Mesenchymal stem cell (in vitro differentiated cells and primary cell): Measurements from ENCODE around the gene HINT3.

Experiments used
- DNase-seq: peaks from one replicate; pipeline ENCODE4 v3.0.0-alpha.2; 2013
- H2AFZ ChIP-seq: one replicate; pipeline ENCODE4 v1.6.1; 2013; ENCODE audit warnings: low read depth, mild to moderate bottlenecking, control low read depth, inconsistent platforms, low read length, moderate library complexity
- H2AK5ac ChIP-seq: 2 replicates; pipeline ENCODE4 v1.6.1; 2013; ENCODE audit warnings: low read length, moderate library complexity, mild to moderate bottlenecking, inconsistent platforms; ENCODE audit not compliant: severe bottlenecking
- H2BK120ac ChIP-seq: one replicate; pipeline ENCODE4 v1.6.1; 2013; ENCODE audit warnings: low read depth, mild to moderate bottlenecking, inconsistent platforms, low read length, moderate library complexity
- H2BK12ac ChIP-seq, 2 experiments: one replicate each; pipeline ENCODE4 v1.6.1; 2013; ENCODE audit warnings: inconsistent platforms in 2 of 2, low read length in 2 of 2, mild to moderate bottlenecking in 2 of 2, moderate library complexity in 2 of 2, control low read depth in 1 of 2
- H2BK15ac ChIP-seq: one replicate; pipeline ENCODE4 v1.6.1; 2013; ENCODE audit warnings: mild to moderate bottlenecking, low read depth, inconsistent platforms; ENCODE audit not compliant: poor library complexity, severe bottlenecking
- H2BK5ac ChIP-seq: 2 replicates; pipeline ENCODE4 v1.6.1; 2013; ENCODE audit warnings: low read depth, mild to moderate bottlenecking, low read length, control low read depth, inconsistent platforms; ENCODE audit not compliant: poor library complexity, severe bottlenecking
- H3K14ac ChIP-seq, 2 experiments: one replicate each; pipeline ENCODE4 v1.6.1; 2013; ENCODE audit warnings: inconsistent platforms in 2 of 2, low read length in 2 of 2, control low read depth in 1 of 2, mild to moderate bottlenecking in 1 of 2, moderate library complexity in 1 of 2
- H3K18ac ChIP-seq, 2 experiments: one replicate each; pipeline ENCODE4 v1.6.1; 2013; ENCODE audit warnings: inconsistent platforms in 2 of 2, low read length in 2 of 2, control low read depth in 1 of 2, low read depth in 1 of 2, mild to moderate bottlenecking in 1 of 2
- H3K23ac ChIP-seq, 2 experiments: one replicate each; pipeline ENCODE4 v1.6.1; 2013; ENCODE audit warnings: inconsistent platforms in 2 of 2, low read length in 2 of 2, mild to moderate bottlenecking in 2 of 2, moderate library complexity in 2 of 2, control low read depth in 1 of 2
- H3K27ac ChIP-seq: 2 replicates; pipeline ENCODE4 v1.5.1; 2013; ENCODE audit warnings: mild to moderate bottlenecking, moderate library complexity, low read length, control low read depth, inconsistent platforms; ENCODE audit not compliant: poor library complexity, severe bottlenecking
- H3K27me3 ChIP-seq, 2 experiments: 2 replicates each; pipeline versions ENCODE4 v1.6.1 to v1.7.0; 2013; ENCODE audit warnings: low read length in 2 of 2, mild to moderate bottlenecking in 2 of 2, moderate library complexity in 2 of 2, control low read depth in 1 of 2, inconsistent platforms in 1 of 2; ENCODE audit not compliant: control insufficient read depth in 1 of 2, insufficient read depth in 1 of 2
- H3K36me3 ChIP-seq, 2 experiments: 2 replicates each; pipeline versions ENCODE4 v1.6.1 to v1.7.0; 2013; ENCODE audit warnings: low read length in 2 of 2, control low read depth in 1 of 2, inconsistent platforms in 1 of 2, low read depth in 1 of 2, mild to moderate bottlenecking in 1 of 2; ENCODE audit not compliant: insufficient read depth in 2 of 2, control insufficient read depth in 1 of 2
- H3K4ac ChIP-seq, 2 experiments: one replicate each; pipeline ENCODE4 v1.6.1; 2013; ENCODE audit warnings: inconsistent platforms in 2 of 2, low read length in 2 of 2, mild to moderate bottlenecking in 2 of 2, moderate library complexity in 2 of 2, control low read depth in 1 of 2, low read depth in 1 of 2
- H3K4me1 ChIP-seq: 2 replicates; pipeline ENCODE4 v1.6.1; 2013; ENCODE audit warnings: low read depth, low read length, control low read depth; ENCODE audit not compliant: control insufficient read depth, insufficient read depth
- H3K4me2 ChIP-seq: 2 replicates; pipeline ENCODE4 v1.6.1; 2013; ENCODE audit warnings: low read length, mild to moderate bottlenecking, inconsistent platforms; ENCODE audit not compliant: poor library complexity, severe bottlenecking
- H3K4me3 ChIP-seq, 2 experiments: 2 replicates each; pipeline versions ENCODE4 v1.5.1 to v1.7.0; 2013; ENCODE audit warnings: low read length in 2 of 2, mild to moderate bottlenecking in 2 of 2, control low read depth in 1 of 2, low read depth in 1 of 2; ENCODE audit not compliant: insufficient read depth in 1 of 2
- H3K79me1 ChIP-seq: replicated peaks from 2 replicates; pipeline ENCODE4 v1.6.1; 2013; ENCODE audit warnings: mild to moderate bottlenecking, control low read depth, low read length, inconsistent platforms; ENCODE audit not compliant: poor library complexity, severe bottlenecking
- H3K9ac ChIP-seq: 2 replicates; pipeline ENCODE4 v1.7.0; 2013; ENCODE audit warnings: mild to moderate bottlenecking, low read length, moderate library complexity
- H3K9me3 ChIP-seq: 2 replicates; pipeline ENCODE4 v1.7.0; 2013; ENCODE audit warnings: mild to moderate bottlenecking, low read length; ENCODE audit not compliant: control insufficient read depth
- H4K8ac ChIP-seq: one replicate; pipeline ENCODE4 v1.6.1; 2013; ENCODE audit warnings: inconsistent platforms, mild to moderate bottlenecking, low read length, moderate library complexity
- H4K91ac ChIP-seq: one replicate; pipeline ENCODE4 v1.6.1; 2013; ENCODE audit warnings: mild to moderate bottlenecking, low read length, inconsistent platforms
- WGBS: methylation state at CpG from one replicate; pipeline ENCODE4 v1.1.7; 2013; ENCODE audit warnings: mixed read lengths; 5-methylcytosine and 5-hydroxymethylcytosine counted together

Gene HINT3

GRCh38 chr6:126010040-126010439 is 53.5 kb downstream of the HINT3 start:
- Histone ChIP-seq H2BK12ac (no peak overlapping the region), H4K91ac (no peak overlapping the region), H3K36me3 (peaks cover 6 to 72% of the 10 kb centered on the region in 2 experiments), H2BK15ac (no peak overlapping the region), H3K4me1 (no peaks in the 10 kb centered on the region), H3K14ac (no peak overlapping the region), H3K4ac (no peak overlapping the region), H3K9ac (no peak overlapping the region), H2AK5ac (no peak overlapping the region), H3K27ac (no peak overlapping the region), H2BK5ac (no peak overlapping the region), H3K4me2 (no peak overlapping the region), H3K23ac (no peak overlapping the region), H2AFZ (no peak overlapping the region), H3K9me3 (no peaks in the 10 kb centered on the region), H3K4me3 (no peak overlapping the region), H3K18ac (no peak overlapping the region), H4K8ac (no peak overlapping the region), H2BK120ac (no peak overlapping the region), H3K79me1 (peaks cover 4% of the 10 kb centered on the region), H3K27me3 (no peaks in the 10 kb centered on the region)
- no peak for DNase-seq
- 92% methylated on average over 1 of the region's 4 CpGs for WGBS

- H3K36me3 ChIP-seq, result peaks cover 6 to 64% of the 10 kb centered on the region in 2 experiments
- H3K18ac ChIP-seq, result no peak overlapping the region
- no peak overlapping the region for H3K23ac ChIP-seq
- no peak overlapping the region for H2AK5ac ChIP-seq
- H3K4ac ChIP-seq, result no peak overlapping the region
- no CpG with 5 or more reads among the region's 1 CpG for WGBS
- H2BK15ac ChIP-seq, result no peak overlapping the region
- no peak overlapping the region for H4K8ac ChIP-seq
- no peak overlapping the region for H2AFZ ChIP-seq
- H4K91ac ChIP-seq, result no peak overlapping the region
- H3K27ac ChIP-seq, result no peak overlapping the region
- H2BK120ac ChIP-seq, result no peak overlapping the region
- H3K4me2 ChIP-seq, result no peak overlapping the region
- H3K14ac ChIP-seq, result no peak overlapping the region
- no peak overlapping the region for H3K4me3 ChIP-seq
- DNase-seq, result no peak
- H3K27me3 ChIP-seq, result no peaks in the 10 kb centered on the region
- H3K9ac ChIP-seq, result no peak overlapping the region
- H3K4me1 ChIP-seq, result no peaks in the 10 kb centered on the region
- no peaks in the 10 kb centered on the region for H3K9me3 ChIP-seq
- H3K79me1 ChIP-seq, result peaks cover 2% of the 10 kb centered on the region
- H2BK5ac ChIP-seq, result no peak overlapping the region
- no peak overlapping the region for H2BK12ac ChIP-seq
These were observed 59.3 kb downstream of the HINT3 start for GRCh38 chr6:126015863-126016262.

- Histone ChIP-seq H3K4me2 (no peak overlapping the region), H2AK5ac (no peak overlapping the region), H3K9ac (no peak overlapping the region), H3K27me3 (no peaks in the 10 kb centered on the region), H2AFZ (no peak overlapping the region), H3K4ac (no peak overlapping the region), H2BK5ac (no peak overlapping the region), H3K23ac (no peak overlapping the region), H4K91ac (no peak overlapping the region), H3K4me1 (no peaks in the 10 kb centered on the region), H2BK12ac (no peak overlapping the region), H4K8ac (no peak overlapping the region), H3K27ac (no peak overlapping the region), H2BK15ac (no peak overlapping the region), H3K14ac (no peak overlapping the region), H2BK120ac (no peak overlapping the region), H3K9me3 (no peaks in the 10 kb centered on the region), H3K4me3 (no peak overlapping the region), H3K79me1 (peaks cover 2% of the 10 kb centered on the region), H3K18ac (no peak overlapping the region), H3K36me3 (peaks cover 6 to 64% of the 10 kb centered on the region in 2 experiments)
- DNase-seq, result no peak
- 100% methylated on average over 1 of the region's 2 CpGs for WGBS
These were observed 60.0 kb downstream of the HINT3 start for GRCh38 chr6:126016591-126016990.

GRCh38 chr6:126017668-126018067 is 61.1 kb downstream of the HINT3 start:
- Histone ChIP-seq H3K9me3 (no peaks in the 10 kb centered on the region), H3K27me3 (no peaks in the 10 kb centered on the region), H2AFZ (no peak overlapping the region), H3K27ac (no peak overlapping the region), H2BK5ac (no peak overlapping the region), H3K23ac (no peak overlapping the region), H4K91ac (no peak overlapping the region), H2BK120ac (no peak overlapping the region), H4K8ac (no peak overlapping the region), H3K4ac (no peak overlapping the region), H2AK5ac (no peak overlapping the region), H3K14ac (no peak overlapping the region), H2BK15ac (no peak overlapping the region), H3K4me3 (no peak overlapping the region), H3K36me3 (peaks cover 6 to 63% of the 10 kb centered on the region in 2 experiments), H3K4me2 (no peak overlapping the region), H3K9ac (no peak overlapping the region), H3K79me1 (peaks cover 2% of the 10 kb centered on the region), H3K18ac (no peak overlapping the region), H3K4me1 (no peaks in the 10 kb centered on the region), H2BK12ac (no peak overlapping the region)
- no peak for DNase-seq
